OCI-LY7 (cell line): Measurements from ENCODE around the gene E2F4. TPM values are rescaled to one million over a fixed set of nuclear protein-coding genes. Genes with fewer than 3 reads are reported as not detected.

Experiments used
- BruUV-seq: library from RNA; stranded (reverse); fragments of 400-500 nt; replicated peaks from 2 replicates; lab custom pipeline; 2021; lab: Mats Ljungman, UMichigan
- CTCF ChIA-PET: fragments of 300-600 bp; sonication (Branson Sonifier 250); formaldehyde crosslinking; loops from one replicate; lab custom pipeline; 2022; ENCODE audit warnings: antibody characterized with exemption; ENCODE audit not compliant: unreplicated experiment; lab: Charles Lee
- POLR2A ChIA-PET: fragments of 300-600 bp; sonication (Branson Sonifier 250); formaldehyde crosslinking; loops from one replicate; lab custom pipeline; 2022; ENCODE audit warnings: antibody characterized with exemption; lab: Charles Lee
- DNase-seq: peaks from one replicate; pipeline ENCODE4 v3.0.0-alpha.2; 2015; ENCODE audit warnings: low spot score
- H2AFZ ChIP-seq: fragments of 200-600 bp; sonication (generic), shearing (Covaris generic); 2 replicates; pipeline ENCODE4 v1.6.1; 2014; ENCODE audit warnings: mild to moderate bottlenecking, antibody characterized with exemption, low read length, moderate library complexity
- H3K27ac ChIP-seq: fragments of 200-600 bp; sonication (generic); 2 replicates; pipeline ENCODE4 v1.5.1; 2014; ENCODE audit warnings: mixed run types, low read depth, mild to moderate bottlenecking, moderate library complexity, low read length, inconsistent platforms; ENCODE audit not compliant: poor library complexity, severe bottlenecking
- H3K36me3 ChIP-seq: fragments of 200-600 bp; sonication (generic); 2 replicates; pipeline ENCODE4 v1.6.1; 2014; ENCODE audit warnings: mild to moderate bottlenecking, antibody characterized with exemption, low read length, moderate library complexity, mixed read lengths; ENCODE audit not compliant: insufficient read depth
- H3K4me1 ChIP-seq: fragments of 200-600 bp; sonication (generic); 2 replicates; pipeline ENCODE4 v1.5.1; 2014; ENCODE audit warnings: mild to moderate bottlenecking, low read length; ENCODE audit not compliant: insufficient read depth, poor library complexity, severe bottlenecking
- H3K4me2 ChIP-seq: fragments of 200-600 bp; sonication (generic); 2 replicates; pipeline ENCODE4 v1.6.1; 2014; ENCODE audit warnings: mild to moderate bottlenecking, low read length
- H3K4me3 ChIP-seq: fragments of 200-600 bp; sonication (generic); 2 replicates; pipeline ENCODE4 v1.5.1; 2014; ENCODE audit warnings: mild to moderate bottlenecking, low read depth, low read length; ENCODE audit not compliant: poor library complexity, severe bottlenecking
- H3K79me2 ChIP-seq: fragments of 200-600 bp; sonication (generic); 2 replicates; pipeline ENCODE4 v1.6.1; 2016; ENCODE audit warnings: low read depth, mild to moderate bottlenecking, low read length, moderate library complexity, mixed read lengths; ENCODE audit not compliant: insufficient read depth
- H3K9me2 ChIP-seq: fragments of 200-600 bp; sonication (generic); 2 replicates; pipeline ENCODE4 v1.6.1; 2016; ENCODE audit warnings: mild to moderate bottlenecking, low read length, mixed read lengths; ENCODE audit not compliant: insufficient read depth
- H3K9me3 ChIP-seq: fragments of 200-600 bp; sonication (generic); 2 replicates; pipeline ENCODE4 v1.6.1; 2014; ENCODE audit warnings: mild to moderate bottlenecking, mixed run types, low read length, mixed read lengths
- H4K20me1 ChIP-seq: fragments of 200-600 bp; sonication (generic); 2 replicates; pipeline ENCODE4 v1.6.1; 2014; ENCODE audit warnings: mild to moderate bottlenecking, antibody characterized with exemption, low read length, moderate library complexity, mixed read lengths; ENCODE audit not compliant: insufficient read depth
- EZH2phosphoT487 ChIP-seq: fragments of 200-600 bp; sonication (generic); IDR thresholded peaks from 2 replicates; pipeline ENCODE4 v1.6.1; 2018; ENCODE audit warnings: low read depth, borderline replicate concordance, mild to moderate bottlenecking, mixed run types, antibody characterized with exemption, low read length, moderate library complexity, mixed read lengths
- intact Hi-C: fragments of 100-400 bp; cut with micrococcal nuclease; formaldehyde crosslinking; loops from one replicate; pipeline ENCODE4 v1.10.0; 2022; ENCODE audit not compliant: unreplicated experiment
- total RNA-seq, 2 experiments: library from RNA; depleted of rRNA in 1 of 2; stranded (reverse); fragments of >200 nt in 1 of 2; shearing (Covaris generic) in 1 of 2; gene quantifications; 2 replicates each; pipeline ENCODE4 v1.2.3, GENCODE V29; 2014 to 2022
- TF ChIP-seq, protein P1 (sequence below): fragments of 200-600 bp; sonication (generic); conservative IDR thresholded peaks from 2 replicates; pipeline ENCODE4 v1.5.1; 2014; ENCODE audit warnings: mild to moderate bottlenecking, antibody characterized with exemption, low read length, moderate library complexity, mixed read lengths

E2F4 gene
- total RNA-seq, 2 experiments from 2014 or later = 124 to 157 TPM

DNA sequence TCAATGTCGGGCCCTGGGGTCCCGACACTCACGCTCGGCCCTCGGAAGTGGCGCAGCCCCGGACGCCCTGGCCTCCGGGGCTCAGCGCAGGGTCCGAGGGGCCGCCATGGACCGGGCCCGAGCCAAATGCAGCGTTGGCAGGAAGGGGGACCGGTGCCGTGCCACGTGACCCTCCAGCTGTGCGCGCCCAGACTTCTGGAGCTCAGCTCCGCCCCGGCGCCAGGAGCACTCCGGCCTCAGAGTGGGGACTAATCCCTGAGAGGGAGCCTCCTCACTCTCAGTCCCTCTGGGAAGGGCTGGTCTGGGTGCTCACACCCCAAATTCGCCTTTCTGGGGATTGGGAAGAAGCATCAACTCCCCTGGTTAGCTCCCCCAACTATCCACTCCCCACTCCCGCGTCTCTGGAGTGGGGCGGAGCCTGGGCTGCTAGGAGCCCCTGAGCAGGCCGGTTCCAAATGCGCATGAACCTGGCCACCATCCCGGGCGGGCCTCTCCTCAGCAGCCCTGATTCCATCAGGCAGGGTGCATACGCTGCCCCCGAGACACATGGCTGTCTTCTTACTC is 41.0 kb upstream of the E2F4 start, which contains the start of gene B3GNT9:
Gene B3GNT9, minus strand, starts transcription at position 166 of the 564 bp plus-strand sequence. CDS start 513 bp downstream, outside the sequence.
- H3K4me2 ChIP-seq = no peak within 1 kb of the TSS
- no peaks in the 10 kb centered on the region for H3K79me2 ChIP-seq
- no TSS peak for BruUV-seq
- no peak within 1 kb of the TSS for H3K27ac ChIP-seq
- ChIA-PET CTCF (no interaction called here), POLR2A (interaction anchor here (0.6 kb wide), 1 partner anchor 109 kb away, joined by 3 read pairs; no protein-coding TSS in a partner anchor)
- no peak for DNase-seq
- intact Hi-C loops = no loop called here
- TF ChIP-seq, protein P1, sequence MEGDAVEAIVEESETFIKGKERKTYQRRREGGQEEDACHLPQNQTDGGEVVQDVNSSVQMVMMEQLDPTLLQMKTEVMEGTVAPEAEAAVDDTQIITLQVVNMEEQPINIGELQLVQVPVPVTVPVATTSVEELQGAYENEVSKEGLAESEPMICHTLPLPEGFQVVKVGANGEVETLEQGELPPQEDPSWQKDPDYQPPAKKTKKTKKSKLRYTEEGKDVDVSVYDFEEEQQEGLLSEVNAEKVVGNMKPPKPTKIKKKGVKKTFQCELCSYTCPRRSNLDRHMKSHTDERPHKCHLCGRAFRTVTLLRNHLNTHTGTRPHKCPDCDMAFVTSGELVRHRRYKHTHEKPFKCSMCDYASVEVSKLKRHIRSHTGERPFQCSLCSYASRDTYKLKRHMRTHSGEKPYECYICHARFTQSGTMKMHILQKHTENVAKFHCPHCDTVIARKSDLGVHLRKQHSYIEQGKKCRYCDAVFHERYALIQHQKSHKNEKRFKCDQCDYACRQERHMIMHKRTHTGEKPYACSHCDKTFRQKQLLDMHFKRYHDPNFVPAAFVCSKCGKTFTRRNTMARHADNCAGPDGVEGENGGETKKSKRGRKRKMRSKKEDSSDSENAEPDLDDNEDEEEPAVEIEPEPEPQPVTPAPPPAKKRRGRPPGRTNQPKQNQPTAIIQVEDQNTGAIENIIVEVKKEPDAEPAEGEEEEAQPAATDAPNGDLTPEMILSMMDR = no peak
- TF ChIP-seq EZH2phosphoT487 = no peak
- no peak within 1 kb of the TSS for H3K4me3 ChIP-seq
- H3K9me3 ChIP-seq = no peaks in the 10 kb centered on the region
- H3K9me2 ChIP-seq = no peaks in the 10 kb centered on the region
- H3K4me1 ChIP-seq = no peaks in the 10 kb centered on the region
- H2AFZ ChIP-seq = no peak within 1 kb of the TSS
- H4K20me1 ChIP-seq = no peaks in the 10 kb centered on the region
- H3K36me3 ChIP-seq = peaks cover 30% of the 10 kb centered on the region

DNA sequence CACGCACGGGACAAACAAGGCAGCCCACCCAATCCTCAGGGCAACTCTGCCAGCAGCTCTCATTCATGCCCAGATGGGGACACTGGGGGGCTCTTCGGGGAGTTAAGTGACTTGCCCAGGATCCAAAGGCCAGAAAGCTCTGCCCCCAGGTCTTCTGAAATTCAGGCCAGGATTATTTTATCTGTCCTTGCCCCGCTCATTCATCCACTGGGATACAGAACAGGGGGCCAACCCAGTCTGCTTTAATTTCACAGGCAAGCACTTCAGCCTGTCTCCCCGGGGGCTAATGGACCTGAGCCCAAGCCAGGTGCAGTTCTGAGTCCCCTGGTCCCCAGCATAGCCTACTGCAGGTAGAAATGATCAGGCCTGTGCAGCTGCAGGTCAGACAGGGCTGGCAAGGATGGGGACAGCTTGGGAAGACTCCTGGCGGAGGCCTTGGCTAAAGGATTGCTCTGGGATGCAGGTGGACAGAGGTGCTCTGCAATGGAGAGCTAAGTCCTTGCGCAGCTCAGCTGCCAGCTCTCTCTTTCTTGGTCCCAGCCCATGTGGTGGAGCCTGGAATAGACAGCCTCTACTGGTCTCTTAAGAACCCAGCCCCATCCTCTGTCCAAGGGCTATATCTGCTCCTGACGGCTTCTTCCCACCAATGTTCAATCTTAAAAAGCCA is 40.4 kb upstream of the E2F4 start:
- H3K4me1 ChIP-seq = no peaks in the 10 kb centered on the region
- no peaks in the 10 kb centered on the region for H3K9me2 ChIP-seq
- DNase-seq = no peak
- ChIA-PET POLR2A (interaction anchor here (0.6 kb wide), 1 partner anchor 110 kb away, joined by 3 read pairs; no protein-coding TSS in a partner anchor), CTCF (no interaction called here)
- H4K20me1 ChIP-seq = no peaks in the 10 kb centered on the region
- peaks cover 24% of the 10 kb centered on the region; the same call in 1 of the 2 replicates for H3K36me3 ChIP-seq
- intact Hi-C loops = no loop called here
- no TSS peak for BruUV-seq
- no peak for TF ChIP-seq EZH2phosphoT487
- TF ChIP-seq, protein P1 = no peak
- H3K79me2 ChIP-seq = no peaks in the 10 kb centered on the region
- H3K4me3 ChIP-seq = no peak overlapping the region
- H3K9me3 ChIP-seq = no peaks in the 10 kb centered on the region
- no peak overlapping the region for H3K27ac ChIP-seq
- H2AFZ ChIP-seq = no peak overlapping the region
- no peak overlapping the region for H3K4me2 ChIP-seq
